Activated T-cell treated with anti-CD3 and anti-CD28 coated beads, Interleukin-2, amount 50 U/mL, for 24 hours (primary cell): ENCODE results near the gene GRK1.
A peak's percentile ranks its signal among the peaks of the same experiment; 100 is the strongest.
"Not testable (repeated sequence)": the region's sequence is repeated elsewhere in the genome, so short reads cannot be mapped to it uniquely, and the experiment has no call there.

Source experiments
- DNase-seq: peaks from one replicate; pipeline ENCODE4 v3.0.0-alpha.2; 2020
- H3K27ac Mint-ChIP-seq: 2 replicates; pipeline ENCODE4 v1.8.0; 2020; ENCODE audit warnings: mild to moderate bottlenecking, mixed read lengths
- H3K27me3 Mint-ChIP-seq: 2 replicates; pipeline ENCODE4 v1.8.0; 2020; ENCODE audit warnings: mixed read lengths
- H3K36me3 Mint-ChIP-seq: 2 replicates; pipeline ENCODE4 v1.8.0; 2020; ENCODE audit warnings: low read depth, mixed read lengths
- H3K4me1 Mint-ChIP-seq: 2 replicates; pipeline ENCODE4 v1.8.0; 2020; ENCODE audit warnings: low read depth, mixed read lengths
- H3K4me3 Mint-ChIP-seq: 2 replicates; pipeline ENCODE4 v1.8.0; 2020; ENCODE audit warnings: mild to moderate bottlenecking, moderate library complexity, mixed read lengths
- H3K9me3 Mint-ChIP-seq: 2 replicates; pipeline ENCODE4 v1.8.0; 2020; ENCODE audit warnings: mixed read lengths

The GRK1 gene

DNA sequence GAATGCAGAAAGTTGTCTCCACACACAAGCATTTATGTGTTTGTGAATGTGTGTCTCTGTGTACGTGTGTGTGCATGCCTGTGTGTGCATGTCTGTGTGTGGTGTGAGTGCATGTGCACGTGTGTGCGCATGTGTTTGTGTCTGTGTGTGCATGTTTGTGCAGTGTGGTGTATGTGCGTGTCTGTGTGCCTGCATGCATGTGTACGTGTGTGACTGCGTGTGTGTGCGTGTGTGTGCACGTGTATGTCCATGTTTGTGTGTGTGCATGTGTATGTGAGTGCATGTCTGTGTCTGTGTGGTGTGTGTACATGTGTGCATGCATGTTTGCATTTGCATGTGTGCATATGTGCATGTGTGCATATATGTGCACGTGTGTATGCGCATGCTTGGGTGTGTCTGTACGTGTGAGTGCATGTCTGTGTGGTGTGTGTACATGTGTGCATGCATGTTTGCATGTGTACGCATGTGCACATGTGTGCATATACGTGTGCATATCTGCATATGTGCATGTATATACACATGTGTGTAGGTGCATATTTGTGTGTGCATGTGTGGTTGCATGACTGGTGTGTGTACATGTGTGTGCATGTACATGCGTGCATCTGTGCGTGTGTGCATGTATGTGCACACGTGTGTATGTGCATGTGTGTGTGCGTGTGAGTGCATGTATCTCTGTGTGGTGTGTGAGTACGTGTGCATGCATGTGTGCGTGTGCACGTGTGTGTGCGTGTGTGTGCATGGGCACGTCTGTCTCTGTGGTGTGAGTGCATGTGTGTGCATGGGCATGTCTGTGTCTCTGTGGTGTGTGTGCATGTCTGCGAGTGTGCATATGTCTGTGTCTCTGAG is 83.8 kb downstream of the GRK1 start:
- no peak overlapping the region for H3K27ac Mint-ChIP-seq
- H3K9me3 Mint-ChIP-seq: peaks cover 9% of the 10 kb centered on the region
- H3K27me3 Mint-ChIP-seq: no peaks in the 10 kb centered on the region
- no peaks in the 10 kb centered on the region for H3K36me3 Mint-ChIP-seq
- no peaks in the 10 kb centered on the region for H3K4me1 Mint-ChIP-seq
- no peak for DNase-seq
- no peak overlapping the region for H3K4me3 Mint-ChIP-seq

DNA sequence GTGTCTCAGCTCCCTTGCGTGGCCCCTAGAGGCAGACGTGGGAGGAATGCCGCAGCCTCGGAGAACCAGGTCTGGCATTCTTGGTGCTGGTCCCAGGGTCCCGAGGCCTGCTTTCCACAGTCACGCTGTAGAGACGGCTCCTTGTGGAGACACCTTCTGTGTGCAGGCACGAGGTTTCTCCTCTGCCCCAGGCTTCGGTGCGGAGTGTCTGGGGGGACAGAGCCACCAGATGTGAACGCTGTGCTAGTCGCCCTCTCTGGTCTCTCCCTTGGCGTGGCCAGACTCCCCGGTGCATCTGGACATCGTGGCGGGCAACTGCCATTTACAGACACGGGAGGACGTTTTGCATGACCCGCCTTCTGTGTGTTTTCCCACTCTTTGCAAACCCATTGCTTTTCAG is 84.5 kb downstream of the GRK1 start:
- no peak for DNase-seq
- H3K36me3 Mint-ChIP-seq: no peaks in the 10 kb centered on the region
- no peak overlapping the region for H3K27ac Mint-ChIP-seq
- H3K4me1 Mint-ChIP-seq: no peaks in the 10 kb centered on the region
- H3K9me3 Mint-ChIP-seq: peaks cover 9% of the 10 kb centered on the region
- peaks cover 4% of the 10 kb centered on the region for H3K27me3 Mint-ChIP-seq
- H3K4me3 Mint-ChIP-seq: no peak overlapping the region

DNA sequence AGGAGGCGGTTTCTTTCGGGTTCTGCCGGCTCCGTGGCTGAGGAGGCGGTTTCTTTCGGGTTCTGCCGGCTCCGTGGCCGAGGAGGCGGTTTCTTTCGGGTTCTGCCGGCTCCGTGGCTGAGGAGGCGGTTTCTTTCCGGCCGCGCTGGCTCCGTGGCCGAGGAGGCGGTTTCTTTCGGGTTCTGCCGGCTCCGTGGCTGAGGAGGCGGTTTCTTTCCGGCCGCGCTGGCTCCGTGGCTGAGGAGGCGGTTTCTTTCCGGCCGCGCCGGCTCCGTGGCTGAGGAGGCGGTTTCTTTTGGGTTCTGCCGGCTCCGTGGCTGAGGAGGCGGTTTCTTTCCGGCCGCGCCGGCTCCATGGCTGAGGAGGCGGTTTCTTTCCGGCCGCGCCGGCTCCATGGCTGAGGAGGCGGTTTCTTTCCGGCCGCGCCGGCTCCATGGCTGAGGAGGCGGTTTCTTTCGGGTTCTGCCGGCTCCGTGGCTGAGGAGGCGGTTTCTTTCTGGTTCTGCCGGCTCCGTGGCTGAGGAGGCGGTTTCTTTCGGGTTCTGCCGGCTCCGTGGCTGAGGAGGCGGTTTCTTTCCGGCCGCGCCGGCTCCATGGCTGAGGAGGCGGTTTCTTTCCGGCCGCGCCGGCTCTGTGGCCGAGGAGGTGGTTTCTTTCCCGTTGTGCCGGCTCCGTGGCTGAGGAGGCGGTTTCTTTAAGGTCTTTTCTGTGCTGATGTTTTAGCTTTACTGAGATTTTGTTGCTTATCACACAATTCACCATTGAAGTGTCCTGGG is 85.4 kb downstream of the GRK1 start:
- not testable (repeated sequence) for H3K4me3 Mint-ChIP-seq, H3K36me3 Mint-ChIP-seq, H3K27ac Mint-ChIP-seq, DNase-seq, H3K4me1 Mint-ChIP-seq, H3K9me3 Mint-ChIP-seq
- H3K27me3 Mint-ChIP-seq: peaks cover 11% of the 10 kb centered on the region

DNA sequence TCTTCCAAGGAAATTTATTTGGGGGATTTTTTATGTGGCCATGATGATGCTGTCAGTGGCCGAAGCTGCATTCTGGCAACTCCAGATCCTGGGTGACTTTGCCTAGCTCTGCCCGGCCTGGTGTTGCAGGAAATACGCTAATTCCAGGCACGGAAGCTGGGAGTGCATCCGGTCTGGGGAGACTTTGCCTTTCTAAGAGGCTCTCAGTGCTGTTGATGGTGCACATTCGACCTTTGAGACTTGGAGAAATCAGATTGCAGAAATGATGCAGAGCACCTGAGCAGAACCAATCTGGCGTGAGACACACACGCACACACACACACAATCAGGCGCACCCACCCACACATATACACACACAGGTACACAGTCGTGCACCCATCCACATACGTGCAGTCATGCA is 86.2 kb downstream of the GRK1 start:
- peaks cover 17% of the 10 kb centered on the region for H3K27me3 Mint-ChIP-seq
- no peak for DNase-seq
- peaks cover 9% of the 10 kb centered on the region for H3K9me3 Mint-ChIP-seq
- no peak overlapping the region for H3K27ac Mint-ChIP-seq
- no peak overlapping the region for H3K4me3 Mint-ChIP-seq
- no peaks in the 10 kb centered on the region for H3K36me3 Mint-ChIP-seq
- peaks cover 3% of the 10 kb centered on the region for H3K4me1 Mint-ChIP-seq

DNA sequence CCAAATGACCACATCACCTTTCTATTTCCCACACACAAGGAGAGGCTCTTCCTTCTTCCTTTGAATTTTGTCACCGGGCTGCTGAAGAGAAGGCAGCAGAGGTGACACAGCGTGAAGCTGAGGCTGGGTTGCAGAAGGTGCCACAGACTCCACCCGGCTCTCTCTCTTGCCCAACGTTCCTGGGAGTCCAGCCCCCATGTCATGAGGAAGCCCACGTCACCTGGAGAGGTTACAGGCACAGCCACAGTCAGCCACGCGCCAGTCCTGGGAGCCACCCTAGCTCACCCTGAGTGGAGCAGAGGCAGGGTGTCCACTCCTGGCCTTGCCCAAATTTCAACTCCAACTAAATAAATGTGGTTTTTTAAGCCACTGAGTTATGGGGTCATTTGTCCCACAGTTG is 87.2 kb downstream of the GRK1 start:
- Mint-ChIP-seq H3K4me1 (peaks cover 7% of the 10 kb centered on the region), H3K4me3 (no peak overlapping the region), H3K9me3 (peaks cover 9% of the 10 kb centered on the region), H3K36me3 (no peaks in the 10 kb centered on the region), H3K27ac (no peak overlapping the region), H3K27me3 (peaks cover 23% of the 10 kb centered on the region)
- no peak for DNase-seq

DNA sequence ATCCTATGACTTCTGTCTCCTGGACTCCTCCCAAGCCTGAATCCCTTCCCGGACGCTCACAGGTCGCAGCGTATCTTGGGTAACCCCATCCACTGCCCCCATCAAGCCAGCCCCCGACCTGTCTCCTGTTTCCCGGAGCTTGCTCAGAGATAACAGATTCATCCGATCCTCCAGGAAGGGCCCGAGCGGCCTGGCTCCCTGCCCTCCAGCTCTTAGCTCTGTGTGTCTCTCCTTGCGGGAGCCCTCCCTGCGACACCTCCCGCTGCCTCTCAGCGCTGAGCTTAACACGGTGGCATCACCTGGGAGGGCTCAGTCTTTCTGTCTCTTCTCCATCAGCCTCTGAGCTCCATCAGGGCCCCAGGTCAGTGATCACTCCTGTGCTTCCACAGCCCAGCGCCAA is 87.7 kb downstream of the GRK1 start:
- Mint-ChIP-seq H3K9me3 (peaks cover 9% of the 10 kb centered on the region), H3K36me3 (no peaks in the 10 kb centered on the region), H3K27me3 (peaks cover 28% of the 10 kb centered on the region), H3K27ac (no peak overlapping the region), H3K4me1 (peaks cover 11% of the 10 kb centered on the region), H3K4me3 (no peak overlapping the region)
- DNase-seq: no peak

DNA sequence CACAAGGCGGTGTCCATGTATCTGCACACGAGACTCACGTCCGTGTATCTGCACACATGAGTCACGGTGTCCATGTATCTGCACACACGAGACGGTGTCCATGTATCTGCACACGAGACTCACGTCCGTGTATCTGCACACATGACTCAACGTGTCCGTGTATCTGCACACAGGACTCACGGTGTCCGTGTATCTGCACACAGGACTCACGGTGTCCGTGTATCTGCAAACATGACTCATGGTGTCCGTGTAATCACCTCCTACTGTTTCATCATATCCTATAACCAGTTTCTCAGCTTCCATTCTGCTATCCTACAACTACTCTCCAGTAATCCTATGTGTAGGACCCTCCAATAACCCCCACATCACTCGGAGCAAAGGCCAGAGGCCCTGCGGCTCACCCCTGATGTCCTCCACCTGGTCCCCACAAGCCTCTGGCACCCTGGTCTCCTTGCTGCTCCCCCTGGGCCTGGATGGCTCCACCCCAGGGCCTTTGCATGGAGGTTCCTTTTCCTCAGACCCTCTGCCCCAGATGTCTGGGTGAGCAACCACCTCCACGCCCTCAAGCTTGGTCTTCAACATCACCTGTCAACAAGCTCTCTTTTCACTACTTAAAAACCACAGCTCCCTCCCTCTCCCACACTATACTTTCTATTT is 89.5 kb downstream of the GRK1 start:
- Mint-ChIP-seq H3K4me1 (peaks cover 14% of the 10 kb centered on the region), H3K4me3 (no peak overlapping the region), H3K27me3 (peaks cover 45% of the 10 kb centered on the region), H3K27ac (peak overlapping the region; percentile 61), H3K36me3 (no peaks in the 10 kb centered on the region), H3K9me3 (no peaks in the 10 kb centered on the region)
- DNase-seq: no peak

DNA sequence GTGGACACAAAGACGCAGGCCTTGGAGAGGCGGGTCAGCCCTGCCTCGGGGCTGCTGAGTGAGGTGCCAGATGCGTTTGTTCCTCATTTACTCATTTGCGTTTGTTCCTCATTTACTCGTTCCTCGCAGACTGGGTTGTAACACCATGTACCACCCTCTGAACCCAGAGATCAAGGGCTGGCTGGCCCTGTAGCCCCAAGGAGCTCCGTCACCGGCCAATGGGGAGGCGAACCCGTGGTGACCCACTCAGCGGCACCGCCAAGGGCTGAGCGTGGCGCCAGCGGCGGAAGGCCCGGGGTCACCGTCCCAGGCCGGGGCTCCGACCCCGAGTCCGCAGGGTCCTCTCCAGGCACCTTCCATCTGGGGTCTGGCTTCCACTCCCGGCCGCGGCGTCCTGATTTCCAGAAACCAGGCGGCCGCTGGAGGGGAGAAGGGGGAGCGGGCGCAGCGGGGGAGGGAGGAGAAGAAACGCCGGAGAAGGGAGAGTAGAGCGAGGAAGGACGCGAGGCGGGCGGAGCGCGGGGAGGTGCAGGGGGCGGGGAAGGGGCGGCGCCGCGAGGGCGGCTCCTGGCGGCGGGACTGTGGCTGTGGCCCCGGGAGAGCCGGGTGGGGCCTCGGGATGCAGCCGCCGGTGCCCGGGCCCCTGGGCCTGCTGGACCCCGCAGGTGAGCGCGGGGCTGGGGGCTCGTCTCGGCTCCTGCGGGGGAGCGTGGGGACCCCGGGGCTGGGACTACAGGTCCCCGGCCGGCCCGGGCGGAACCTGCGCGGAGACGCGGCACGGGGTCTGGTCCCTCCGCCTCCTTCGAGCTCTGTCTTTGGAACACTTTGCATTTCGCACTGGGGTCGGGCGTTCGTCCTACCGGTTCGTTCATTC is 91.9 kb downstream of the GRK1 start, which contains the start of gene TMEM255B:
Gene TMEM255B (plus strand): TSS at position 576 of the 874 bp plus-strand sequence. CDS start 44 bp downstream, at position 620.
- Mint-ChIP-seq H3K4me3 (peak within 1 kb of the TSS; percentile 74), H3K36me3 (no peaks in the 10 kb centered on the region), H3K4me1 (peaks cover 14% of the 10 kb centered on the region), H3K27me3 (peaks cover 67% of the 10 kb centered on the region), H3K27ac (no peak within 1 kb of the TSS), H3K9me3 (no peaks in the 10 kb centered on the region)
- DNase-seq: peak; percentile 88

DNA sequence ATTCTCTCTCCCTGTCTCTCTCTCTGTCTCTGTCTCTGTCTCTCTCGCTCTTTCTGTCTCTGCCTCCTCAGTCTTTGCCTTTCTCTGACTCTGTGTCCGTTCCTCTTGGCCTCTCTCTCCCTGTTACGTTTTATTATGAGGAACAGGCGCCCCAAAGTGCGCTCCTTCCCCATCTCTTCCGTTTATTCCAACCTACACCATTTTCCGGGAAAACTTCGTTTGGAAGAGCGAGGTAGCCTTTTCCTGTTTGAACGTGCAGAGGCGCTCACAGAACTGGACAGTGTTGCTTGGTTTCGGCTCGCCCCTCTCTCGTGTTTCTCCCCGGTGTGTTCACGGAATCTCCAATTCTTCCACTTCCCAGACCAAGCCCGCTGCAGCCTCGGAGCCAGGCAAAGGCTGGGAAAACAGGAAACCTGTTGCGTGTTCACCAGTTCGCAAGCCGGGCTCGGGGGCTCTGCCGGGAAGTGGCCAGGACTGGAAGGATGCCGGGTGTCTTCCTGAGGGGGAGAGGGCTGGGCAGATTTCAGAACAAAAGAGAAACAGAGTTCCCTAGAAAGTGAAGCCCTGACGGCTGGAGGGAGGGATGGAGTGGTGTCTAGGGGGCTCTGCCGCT is 92.6 kb downstream of the GRK1 start:
- Mint-ChIP-seq H3K27me3 (peaks cover 69% of the 10 kb centered on the region), H3K4me1 (peaks cover 14% of the 10 kb centered on the region), H3K27ac (no peak overlapping the region), H3K4me3 (peak overlapping the region; percentile 74), H3K36me3 (no peaks in the 10 kb centered on the region), H3K9me3 (no peaks in the 10 kb centered on the region)
- DNase-seq: peak; percentile 37

DNA sequence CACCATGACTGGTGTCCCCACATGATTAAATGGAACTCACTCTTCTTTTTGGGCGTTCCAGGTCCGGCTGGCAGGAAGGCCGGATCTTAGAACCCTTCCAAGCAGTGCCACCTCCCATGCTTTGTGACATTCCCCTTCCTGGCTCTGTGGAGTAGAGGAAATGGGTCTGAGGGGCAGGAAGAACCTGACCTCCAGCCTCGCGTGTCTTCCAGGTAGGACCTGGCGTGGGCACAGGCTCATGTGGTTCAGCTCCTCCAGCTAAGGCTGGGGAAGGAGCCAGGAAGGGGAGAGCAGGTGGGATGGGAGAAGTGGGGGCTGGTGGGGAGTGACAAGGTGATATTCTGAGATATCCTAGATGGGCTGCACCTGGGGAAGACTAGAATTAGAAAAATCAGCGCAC is 94.1 kb downstream of the GRK1 start:
- no peak overlapping the region for H3K4me3 Mint-ChIP-seq
- H3K9me3 Mint-ChIP-seq: no peaks in the 10 kb centered on the region
- no peak for DNase-seq
- H3K36me3 Mint-ChIP-seq: no peaks in the 10 kb centered on the region
- peaks cover 79% of the 10 kb centered on the region for H3K27me3 Mint-ChIP-seq
- H3K4me1 Mint-ChIP-seq: peaks cover 14% of the 10 kb centered on the region
- no peak overlapping the region for H3K27ac Mint-ChIP-seq

DNA sequence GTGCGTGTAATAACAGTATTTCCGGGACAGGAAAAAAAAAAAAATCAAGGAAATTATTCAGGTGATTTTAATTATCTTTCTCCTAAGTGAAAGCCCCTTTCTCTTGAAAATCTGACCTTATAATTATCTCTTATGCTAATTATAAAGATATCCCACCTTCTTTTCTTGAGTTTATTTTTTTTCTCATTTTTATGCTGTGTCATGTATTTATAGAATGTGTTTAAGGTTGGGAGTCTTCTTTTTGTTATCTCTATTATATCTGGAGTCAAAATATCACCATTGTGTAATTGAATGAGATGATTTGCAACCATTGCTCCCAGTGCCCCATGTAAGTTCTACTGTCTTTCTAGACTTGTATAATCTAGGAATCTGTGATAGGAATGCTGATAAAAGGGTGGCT is 95.1 kb downstream of the GRK1 start:
- Mint-ChIP-seq H3K9me3 (no peaks in the 10 kb centered on the region), H3K27me3 (peaks cover 73% of the 10 kb centered on the region), H3K4me3 (no peak overlapping the region), H3K27ac (no peak overlapping the region), H3K4me1 (peaks cover 10% of the 10 kb centered on the region), H3K36me3 (no peaks in the 10 kb centered on the region)
- no peak for DNase-seq

DNA sequence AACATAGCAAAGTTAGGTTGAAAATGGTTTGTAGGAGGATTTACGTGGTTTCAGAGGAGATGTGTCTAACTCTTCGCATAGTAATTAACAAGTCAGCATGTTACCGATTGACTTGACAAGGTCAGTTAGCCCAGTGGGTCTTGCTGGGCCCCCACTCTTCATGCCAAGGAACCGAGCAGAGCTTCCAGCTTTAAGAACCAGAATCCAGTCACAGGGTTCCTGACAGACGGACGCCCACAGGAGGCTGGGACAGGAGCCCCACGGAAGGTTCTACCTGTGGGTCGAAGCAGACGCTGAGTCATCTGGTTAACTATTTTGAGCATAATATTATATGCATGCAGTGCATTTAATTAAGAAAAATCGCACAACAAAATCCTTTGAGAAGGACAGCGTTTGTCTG is 95.5 kb downstream of the GRK1 start:
- Mint-ChIP-seq H3K9me3 (no peaks in the 10 kb centered on the region), H3K4me1 (peaks cover 10% of the 10 kb centered on the region), H3K27me3 (peaks cover 71% of the 10 kb centered on the region), H3K27ac (no peak overlapping the region), H3K4me3 (no peak overlapping the region), H3K36me3 (no peaks in the 10 kb centered on the region)
- DNase-seq: no peak

DNA sequence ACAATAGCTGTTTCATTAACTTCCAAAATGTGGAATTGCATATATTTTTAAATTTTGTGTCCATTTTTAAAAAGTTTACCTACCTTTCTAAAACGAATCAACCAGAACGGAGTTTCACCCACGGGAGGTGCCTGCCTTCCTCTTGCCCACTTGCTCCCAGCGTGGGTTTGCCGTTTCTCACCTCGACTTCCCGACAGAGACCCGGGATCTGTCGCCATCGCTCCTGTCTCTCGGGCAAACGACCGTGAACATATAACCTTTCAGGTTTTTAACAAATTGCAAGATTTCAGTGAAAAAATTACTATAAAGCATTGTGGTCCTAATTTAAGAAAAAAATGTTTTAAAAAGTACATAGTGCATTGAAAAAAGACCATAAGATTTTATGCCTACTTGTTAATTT is 96.2 kb downstream of the GRK1 start:
- no peak for DNase-seq
- no peaks in the 10 kb centered on the region for H3K9me3 Mint-ChIP-seq
- H3K27me3 Mint-ChIP-seq: peaks cover 64% of the 10 kb centered on the region
- H3K27ac Mint-ChIP-seq: no peak overlapping the region
- H3K36me3 Mint-ChIP-seq: no peaks in the 10 kb centered on the region
- no peak overlapping the region for H3K4me3 Mint-ChIP-seq
- peaks cover 10% of the 10 kb centered on the region for H3K4me1 Mint-ChIP-seq
